A673 (cell line): ENCODE results near the gene SLC6A9. TPM values are rescaled to one million over a fixed set of nuclear protein-coding genes. Genes with fewer than 3 reads are reported as not detected.

Experiments
- BruUV-seq: library from RNA; stranded (reverse); fragments of 400-500 nt; replicated peaks from 2 replicates; lab custom pipeline; 2021; lab: Mats Ljungman, UMichigan
- CTCF ChIA-PET: fragments of 300-600 bp; sonication (Branson Sonifier 250); formaldehyde crosslinking; loops from one replicate; lab custom pipeline; 2022; ENCODE audit warnings: antibody characterized with exemption; lab: Charles Lee
- POLR2A ChIA-PET: fragments of 300-600 bp; sonication (Branson Sonifier 250); formaldehyde crosslinking; loops from one replicate; lab custom pipeline; 2022; ENCODE audit warnings: antibody characterized with exemption; ENCODE audit not compliant: low non-redundant PET; lab: Charles Lee
- DNase-seq: peaks from one replicate; pipeline ENCODE4 v3.0.0-alpha.2; 2015; ENCODE audit warnings: low spot score
- H3K27ac ChIP-seq: fragments of 200-600 bp; sonication (generic); 2 replicates; pipeline ENCODE4 v1.5.1; 2016; ENCODE audit warnings: mixed run types, low read depth, mild to moderate bottlenecking, mixed read lengths, antibody characterized with exemption, low read length; ENCODE audit not compliant: poor library complexity, severe bottlenecking
- H3K27me3 ChIP-seq: fragments of 200-600 bp; sonication (generic); replicated peaks from 2 replicates; pipeline ENCODE4 v1.6.1; 2017; ENCODE audit warnings: mixed run types, low read depth, mild to moderate bottlenecking, mixed read lengths, antibody characterized with exemption, low read length; ENCODE audit not compliant: insufficient read depth, poor library complexity
- H3K36me3 ChIP-seq: fragments of 200-600 bp; sonication (generic); 2 replicates; pipeline ENCODE4 v1.6.1; 2016; ENCODE audit warnings: mixed run types, mild to moderate bottlenecking, mixed read lengths, antibody characterized with exemption, low read length; ENCODE audit not compliant: insufficient read depth, poor library complexity, severe bottlenecking
- H3K4me1 ChIP-seq: fragments of 200-600 bp; sonication (generic); 2 replicates; pipeline ENCODE4 v1.6.1; 2017; ENCODE audit warnings: mixed run types, mild to moderate bottlenecking, mixed read lengths, antibody characterized with exemption, low read length; ENCODE audit not compliant: insufficient read depth, poor library complexity, severe bottlenecking
- H3K4me3 ChIP-seq: fragments of 200-600 bp; sonication (generic); 2 replicates; pipeline ENCODE4 v1.5.1; 2016; ENCODE audit warnings: low read depth, mixed run types, mild to moderate bottlenecking, mixed read lengths, low read length; ENCODE audit not compliant: poor library complexity, severe bottlenecking
- H3K9me3 ChIP-seq: fragments of 200-600 bp; sonication (generic); 2 replicates; pipeline ENCODE4 v1.6.1; 2016; ENCODE audit warnings: mixed run types, low read depth, mild to moderate bottlenecking, mixed read lengths, antibody characterized with exemption, low read length; ENCODE audit not compliant: poor library complexity, severe bottlenecking
- CTCF ChIP-seq: fragments of 300-800, 200-600 bp; sonication (generic); conservative IDR thresholded peaks from 2 replicates; pipeline ENCODE4 v1.5.1; 2017; ENCODE audit warnings: low read depth, mild to moderate bottlenecking, antibody characterized with exemption, low read length, moderate library complexity, mixed read lengths
- EZH2 ChIP-seq: fragments of 200-600 bp; sonication (generic); IDR thresholded peaks from 2 replicates; pipeline ENCODE4 v1.6.1; 2017; ENCODE audit warnings: borderline replicate concordance, low read depth, mild to moderate bottlenecking, mixed read lengths, antibody characterized with exemption, low read length; ENCODE audit not compliant: poor library complexity, severe bottlenecking
- intact Hi-C: fragments of 100-400 bp; cut with micrococcal nuclease; formaldehyde crosslinking; loops from one replicate; pipeline ENCODE4 v1.10.0; 2022; ENCODE audit not compliant: unreplicated experiment
- total RNA-seq: library from RNA; stranded (reverse); gene quantifications from 2 replicates; pipeline ENCODE4 v1.2.3, GENCODE V29; 2021

The SLC6A9 gene
- total RNA-seq, 1 experiment from 2014 or later = 31.4 TPM

DNA sequence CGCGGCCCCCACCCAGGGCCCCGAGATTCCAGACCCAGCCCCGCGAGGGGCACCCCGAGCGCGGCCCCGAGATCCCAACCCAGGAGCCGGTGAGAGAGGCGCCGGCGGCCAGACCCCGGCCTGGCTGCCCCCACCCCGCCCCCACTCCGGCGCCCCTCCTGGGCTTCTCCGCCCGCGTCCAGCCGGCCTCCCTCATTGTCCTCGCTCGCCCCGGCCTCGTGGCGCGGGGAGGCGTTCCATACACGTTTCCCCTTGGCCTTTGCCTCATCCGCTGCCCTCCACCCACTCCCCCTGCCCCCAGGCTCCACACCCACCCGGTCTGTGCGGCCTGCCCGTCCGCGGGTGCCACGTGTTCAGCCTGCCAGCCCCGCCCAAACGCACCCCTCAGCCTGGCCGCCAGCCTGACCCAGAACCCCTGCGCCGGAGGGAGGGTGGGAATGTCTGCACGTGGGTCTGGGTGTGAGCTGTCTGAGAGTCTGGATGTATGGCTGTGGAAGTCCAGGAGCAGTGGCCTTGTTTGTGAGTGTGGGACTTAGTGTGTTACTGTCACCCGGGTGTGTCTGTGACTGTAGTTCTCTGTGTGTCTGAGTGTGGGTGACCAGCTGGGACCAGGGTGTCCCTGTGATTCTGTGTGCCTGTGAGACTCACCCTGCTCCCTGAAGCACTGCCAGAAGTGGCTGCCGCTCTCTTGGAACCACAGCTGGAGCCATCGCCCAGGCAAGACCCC, 51.6 kb downstream of the SLC6A9 start:
- intact Hi-C loops = no loop called here
- ChIA-PET CTCF (no interaction called here), POLR2A (no interaction called here)
- no peaks in the 10 kb centered on the region for H3K9me3 ChIP-seq
- H3K27ac ChIP-seq = peak overlapping the region; percentile 85
- H3K4me1 ChIP-seq = peaks cover 27% of the 10 kb centered on the region
- peaks cover 33% of the 10 kb centered on the region for H3K36me3 ChIP-seq
- peak overlapping the region; percentile 65 for H3K4me3 ChIP-seq
- H3K27me3 ChIP-seq = no peaks in the 10 kb centered on the region
- DNase-seq = peak; percentile 42
- TF ChIP-seq EZH2 (no peak), CTCF (no peak)
- no TSS peak for BruUV-seq

GRCh38 chr1:43979261-43979527, 52.1 kb downstream of the SLC6A9 start:
- no TSS peak for BruUV-seq
- TF ChIP-seq CTCF = no peak
- no peak for TF ChIP-seq EZH2
- POLR2A ChIA-PET = no interaction called here
- Histone ChIP-seq H3K4me3 (peak overlapping the region; percentile 65), H3K36me3 (peaks cover 28% of the 10 kb centered on the region), H3K4me1 (peaks cover 27% of the 10 kb centered on the region), H3K27me3 (no peaks in the 10 kb centered on the region), H3K27ac (peak overlapping the region; percentile 85), H3K9me3 (no peaks in the 10 kb centered on the region)
- intact Hi-C loops = no loop called here
- DNase-seq = no peak
- CTCF ChIA-PET = no interaction called here

DNA sequence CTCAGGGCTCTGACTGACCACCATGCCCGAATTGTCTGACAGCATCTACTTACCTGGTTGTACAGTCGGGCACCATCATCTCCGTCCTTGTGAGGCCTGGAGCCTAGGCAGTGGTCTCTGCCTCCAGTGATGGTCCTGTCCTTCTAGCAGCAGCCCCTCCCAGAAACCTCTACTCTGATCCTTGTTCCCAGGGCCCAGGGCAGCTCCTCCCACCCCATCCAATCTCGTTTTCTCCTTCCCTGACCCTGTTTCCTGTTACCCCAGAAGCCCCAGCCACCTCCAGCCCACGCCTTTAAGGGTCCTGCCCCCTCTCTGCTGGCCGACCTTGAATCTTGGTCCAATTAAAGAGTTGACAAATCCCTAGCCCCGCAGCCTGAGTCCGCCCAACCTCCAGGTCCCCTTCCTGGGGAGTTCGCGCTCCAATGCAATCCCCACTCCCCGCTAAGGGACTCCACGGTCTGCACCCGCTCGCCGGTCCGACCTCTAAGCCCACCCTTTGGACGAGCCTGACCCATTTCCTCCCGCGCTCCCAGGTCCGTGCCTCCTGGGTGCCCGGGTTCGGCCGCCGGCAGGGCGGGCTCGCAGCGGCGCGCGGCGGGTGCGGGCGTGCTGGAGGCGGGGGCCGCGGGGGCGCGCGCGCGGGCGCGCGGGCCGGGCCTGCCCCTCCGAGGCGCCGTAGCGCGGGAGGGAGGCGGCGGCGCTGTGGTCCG, 52.6 kb downstream of the SLC6A9 start, which contains the start of gene B4GALT2:
Gene B4GALT2 (plus strand): TSS at position 660 of the 710 bp plus-strand sequence. CDS start 1,951 bp downstream, outside the sequence.
- POLR2A ChIA-PET = no interaction called here
- H3K36me3 ChIP-seq = peaks cover 27% of the 10 kb centered on the region
- TF ChIP-seq CTCF (no peak), EZH2 (no peak)
- H3K4me1 ChIP-seq = peaks cover 27% of the 10 kb centered on the region
- CTCF ChIA-PET = no interaction called here
- H3K4me3 ChIP-seq = peak within 1 kb of the TSS; percentile 65
- H3K27me3 ChIP-seq = no peaks in the 10 kb centered on the region
- no TSS peak for BruUV-seq
- peak within 1 kb of the TSS; percentile 85 for H3K27ac ChIP-seq
- no peaks in the 10 kb centered on the region for H3K9me3 ChIP-seq
- intact Hi-C loops = no loop called here
- DNase-seq = peak; percentile 69
